Measurements from ENCODE around the gene CCDC3. TPM values are rescaled to one million over a fixed set of nuclear protein-coding genes. Genes with fewer than 3 reads are reported as not detected.
"Not testable (repeated sequence)": the region's sequence is repeated elsewhere in the genome, so short reads cannot be mapped to it uniquely, and the experiment has no call there.

The CCDC3 gene
- total RNA-seq: 0.21 TPM

DNA sequence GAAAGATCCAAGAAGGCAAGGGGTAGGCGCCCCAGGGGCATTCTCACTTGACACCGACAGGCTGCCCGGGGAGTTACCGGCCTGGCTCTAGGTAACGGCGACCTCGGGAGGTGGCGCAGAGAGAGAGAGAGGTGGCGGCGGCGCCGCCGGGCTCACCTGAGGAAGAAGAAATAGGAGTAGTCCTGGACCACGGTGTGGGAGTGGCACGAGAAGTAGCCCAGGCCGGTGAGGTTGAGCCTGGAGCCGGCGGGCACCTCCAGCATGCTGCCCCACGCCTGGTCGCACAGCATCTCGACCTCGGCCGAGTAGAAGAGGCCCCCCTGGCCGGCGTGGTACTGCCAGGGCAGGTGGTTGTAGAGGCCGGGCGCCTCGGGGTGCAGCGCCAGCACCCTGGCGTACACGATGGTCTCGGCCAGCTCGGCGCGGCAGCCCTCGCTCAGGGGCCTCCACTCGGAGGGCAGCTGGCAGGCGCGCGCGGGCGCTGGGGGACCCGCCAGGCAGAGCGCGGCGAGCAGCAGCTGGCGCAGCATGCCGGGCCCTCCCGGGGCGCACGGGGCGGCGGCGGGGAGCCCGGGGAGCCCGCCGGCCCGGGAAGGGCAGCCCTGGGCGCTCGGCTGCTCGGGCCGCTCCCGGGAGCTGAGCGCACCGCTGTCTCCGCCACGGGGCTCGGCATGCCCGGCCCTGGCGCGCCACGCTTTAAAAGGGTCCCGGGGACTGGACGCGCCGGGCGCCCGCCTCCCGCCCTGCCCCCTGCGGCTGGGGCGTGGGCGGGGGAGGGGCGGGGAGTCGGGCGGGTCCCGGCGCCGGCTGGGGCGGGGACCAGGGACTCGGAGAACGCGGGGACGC is at the start of gene CCDC3:
Gene CCDC3, minus strand, starts transcription at position 673 of the 846 bp plus-strand sequence. Its CDS starts 143 bp downstream, at position 530.
- no peaks in the 10 kb centered on the region for H3K9me3 ChIP-seq (ENCODE audit: low read depth, low read length)
- H3K4me3 ChIP-seq (ENCODE audit: low read length): no peak within 1 kb of the TSS
- no peaks in the 10 kb centered on the region for H3K4me1 ChIP-seq (ENCODE audit: insufficient read depth, low read length)
- peaks cover 34% of the 10 kb centered on the region for H3K27me3 ChIP-seq (ENCODE audit: insufficient read depth, low read length)

DNA sequence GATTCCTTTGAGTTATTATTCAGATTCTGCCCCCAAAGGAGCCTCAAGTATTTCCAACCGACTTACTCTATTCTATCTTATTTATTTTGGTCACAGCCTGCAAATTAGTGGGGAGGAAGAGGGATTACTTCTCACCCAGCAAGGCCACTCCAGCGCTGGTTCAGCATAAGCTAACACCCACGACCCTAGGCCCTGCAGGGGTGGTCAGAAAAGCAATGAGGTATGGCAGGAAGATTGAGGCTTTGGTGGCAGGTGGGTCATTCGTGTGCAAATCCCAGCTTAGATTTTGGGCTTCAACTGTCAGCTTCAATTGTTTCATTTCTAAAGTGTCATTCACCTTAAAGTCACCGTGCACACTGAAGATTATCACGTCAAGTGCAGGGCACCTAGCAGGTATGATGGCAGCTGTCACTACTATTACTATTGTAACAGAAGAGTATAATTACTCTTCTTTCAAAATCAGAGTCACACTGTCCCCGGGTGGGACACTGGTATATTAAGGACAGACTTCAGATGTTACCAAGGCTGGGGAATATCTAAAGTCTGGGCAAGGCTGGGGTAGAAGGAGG is 49.7 kb upstream of the CCDC3 start:
- H3K4me3 ChIP-seq (ENCODE audit: low read length): no peak overlapping the region
- no peaks in the 10 kb centered on the region for H3K9me3 ChIP-seq (ENCODE audit: low read depth, low read length)
- H3K4me1 ChIP-seq (ENCODE audit: insufficient read depth, low read length): no peaks in the 10 kb centered on the region
- no peaks in the 10 kb centered on the region for H3K27me3 ChIP-seq (ENCODE audit: insufficient read depth, low read length)

DNA sequence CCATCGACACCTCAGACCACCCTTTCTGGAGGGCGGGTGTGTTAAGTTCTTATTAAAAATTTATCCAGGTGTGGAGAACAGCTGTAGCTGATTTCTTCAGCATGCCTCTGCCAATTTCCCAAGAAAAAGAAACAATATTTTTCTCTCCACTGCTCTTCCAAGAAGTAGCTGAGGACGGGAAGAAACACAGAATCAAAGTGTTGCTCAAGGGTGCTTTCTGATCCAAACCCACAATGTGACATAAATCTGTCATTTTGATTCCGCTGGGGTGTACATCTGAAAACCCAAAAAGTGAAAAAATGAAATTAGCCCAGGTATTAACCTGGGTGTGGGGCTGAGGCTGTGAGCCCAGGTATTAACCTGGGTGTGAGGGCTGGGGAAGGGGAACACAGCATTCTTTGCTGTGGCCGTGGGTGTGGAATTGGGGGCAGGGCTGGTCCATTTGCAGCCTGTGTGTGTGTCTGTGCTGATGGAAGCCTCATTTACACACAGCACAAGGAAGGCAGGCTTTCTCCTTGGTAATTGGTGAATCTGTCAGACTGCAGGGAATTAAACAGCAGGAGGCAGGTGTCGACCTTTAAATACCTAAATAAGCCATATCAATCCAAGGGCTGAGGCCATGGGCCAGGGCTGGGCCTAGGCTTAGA is 48.4 kb upstream of the CCDC3 start:
- H3K27me3 ChIP-seq (ENCODE audit: insufficient read depth, low read length): no peaks in the 10 kb centered on the region
- no peak overlapping the region for H3K4me3 ChIP-seq (ENCODE audit: low read length)
- H3K9me3 ChIP-seq (ENCODE audit: low read depth, low read length): no peaks in the 10 kb centered on the region
- H3K4me1 ChIP-seq (ENCODE audit: insufficient read depth, low read length): no peaks in the 10 kb centered on the region

DNA sequence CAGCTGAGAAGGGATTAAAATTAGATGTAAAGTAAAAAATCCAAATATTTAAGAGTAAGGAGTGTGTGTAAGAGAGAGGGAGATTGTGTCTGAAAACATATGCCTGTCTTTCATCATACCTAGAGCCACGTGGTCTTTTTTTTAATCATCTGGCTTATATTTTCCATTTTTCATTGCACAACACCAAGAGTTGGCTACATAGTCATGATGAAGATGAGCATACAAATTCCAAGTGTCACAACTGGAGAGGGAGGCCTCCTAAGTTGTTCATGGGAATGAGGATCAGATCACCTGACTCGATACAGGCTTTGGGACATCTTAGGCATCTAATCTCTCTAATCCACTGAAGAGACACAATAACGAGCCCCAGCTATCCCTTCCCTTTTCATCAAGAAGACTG is 47.2 kb upstream of the CCDC3 start:
- Histone ChIP-seq H3K4me1 (ENCODE audit: insufficient read depth, low read length) (no peaks in the 10 kb centered on the region), H3K9me3 (ENCODE audit: low read depth, low read length) (no peaks in the 10 kb centered on the region), H3K4me3 (ENCODE audit: low read length) (no peak overlapping the region), H3K27me3 (ENCODE audit: insufficient read depth, low read length) (no peaks in the 10 kb centered on the region)

DNA sequence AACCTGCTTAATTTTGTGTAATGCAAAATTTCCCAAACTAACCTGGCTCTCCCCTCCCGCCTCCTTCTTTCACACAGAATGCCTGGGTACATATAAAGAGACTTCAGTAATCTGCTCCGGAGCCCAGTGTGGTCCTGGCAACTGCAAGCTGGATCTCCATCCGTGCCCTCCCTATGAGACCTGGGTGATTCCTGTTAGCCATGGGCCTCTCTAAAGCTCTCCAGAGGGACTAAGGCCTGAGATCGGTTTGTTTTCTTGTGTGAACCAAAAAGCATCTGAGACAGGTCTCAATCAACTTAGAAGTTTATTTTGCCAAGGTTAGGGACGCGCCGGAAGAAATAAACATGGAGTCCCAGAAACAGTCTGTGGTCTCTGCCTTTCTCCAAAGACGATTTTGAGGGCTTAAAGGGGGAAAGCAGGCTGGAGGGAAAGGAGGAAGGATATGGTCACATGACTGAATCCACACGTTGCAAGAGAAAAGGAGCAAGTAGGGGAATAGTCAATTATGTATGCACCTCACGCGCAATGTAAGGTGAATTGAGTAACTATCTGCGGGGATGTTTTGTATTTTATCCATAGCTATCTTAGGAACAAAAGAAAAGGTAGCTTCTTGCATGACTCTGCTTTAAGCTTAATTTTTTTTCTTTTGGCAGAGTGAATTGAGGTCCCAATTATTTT is 46.2 kb upstream of the CCDC3 start:
- Histone ChIP-seq H3K4me3 (ENCODE audit: low read length) (no peak overlapping the region), H3K27me3 (ENCODE audit: insufficient read depth, low read length) (no peaks in the 10 kb centered on the region), H3K9me3 (ENCODE audit: low read depth, low read length) (no peaks in the 10 kb centered on the region)

DNA sequence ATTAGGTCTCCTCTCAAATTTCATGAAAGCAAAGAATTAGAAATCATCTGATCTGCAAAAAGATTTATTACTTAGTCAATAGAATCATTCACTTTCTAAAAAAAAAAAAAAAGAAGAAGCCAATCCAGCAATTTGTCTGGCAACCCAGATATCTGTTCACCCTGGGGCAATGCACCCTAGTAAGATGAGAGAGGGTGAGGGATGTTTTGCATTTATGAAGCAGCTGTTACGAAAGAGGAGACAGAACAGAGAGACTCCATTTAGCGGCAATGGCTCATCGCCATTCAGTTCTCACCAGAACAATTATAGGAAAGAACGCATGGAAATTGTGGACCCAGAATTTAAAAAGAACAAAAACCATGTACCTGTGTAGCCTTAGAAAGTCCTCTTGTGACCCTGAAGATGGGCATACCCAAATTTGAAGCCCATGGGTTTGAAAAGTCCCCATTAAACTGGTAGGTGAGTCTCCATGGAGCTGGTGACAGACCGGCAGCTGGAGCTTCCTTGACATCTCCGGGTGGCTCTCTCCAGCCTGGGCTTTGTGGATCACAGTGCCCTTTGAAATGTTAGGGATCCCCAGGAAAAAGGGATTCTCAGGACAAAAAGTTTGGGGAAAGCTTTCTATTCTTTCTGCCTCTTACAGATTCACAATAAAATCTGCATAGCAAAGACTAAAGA is 45.5 kb upstream of the CCDC3 start:
- Histone ChIP-seq H3K27me3 (ENCODE audit: insufficient read depth, low read length) (no peaks in the 10 kb centered on the region), H3K9me3 (ENCODE audit: low read depth, low read length) (no peaks in the 10 kb centered on the region), H3K4me3 (ENCODE audit: low read length) (no peak overlapping the region), H3K4me1 (ENCODE audit: insufficient read depth, low read length) (no peaks in the 10 kb centered on the region)

More for the DNA sequence above, 46.2 kb upstream of the CCDC3 start:
- H3K4me1 ChIP-seq (ENCODE audit: insufficient read depth, low read length): no peaks in the 10 kb centered on the region

DNA sequence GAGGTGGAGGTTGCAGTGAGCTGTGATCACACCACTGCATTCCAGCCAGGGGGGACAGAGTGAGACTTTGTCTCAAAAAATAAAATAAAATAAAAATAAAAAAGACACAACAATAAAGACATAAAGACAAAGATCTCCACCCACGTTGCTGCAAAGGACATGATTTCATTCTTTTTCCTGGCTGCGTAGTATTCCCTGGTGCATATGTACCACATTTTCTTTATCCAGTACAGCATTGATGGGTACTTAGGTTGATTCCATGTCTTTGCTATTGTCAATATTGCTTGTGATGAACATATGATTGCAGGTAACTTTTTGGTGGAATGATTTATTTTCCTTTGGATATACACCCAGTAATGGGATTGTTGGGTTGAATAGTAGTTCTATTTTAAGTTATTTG is 42.0 kb upstream of the CCDC3 start:
- H3K4me3 ChIP-seq (ENCODE audit: low read length): no peak overlapping the region
- no peaks in the 10 kb centered on the region for H3K9me3 ChIP-seq (ENCODE audit: low read depth, low read length)
- no peaks in the 10 kb centered on the region for H3K27me3 ChIP-seq (ENCODE audit: insufficient read depth, low read length)
- H3K4me1 ChIP-seq (ENCODE audit: insufficient read depth, low read length): no peaks in the 10 kb centered on the region

DNA sequence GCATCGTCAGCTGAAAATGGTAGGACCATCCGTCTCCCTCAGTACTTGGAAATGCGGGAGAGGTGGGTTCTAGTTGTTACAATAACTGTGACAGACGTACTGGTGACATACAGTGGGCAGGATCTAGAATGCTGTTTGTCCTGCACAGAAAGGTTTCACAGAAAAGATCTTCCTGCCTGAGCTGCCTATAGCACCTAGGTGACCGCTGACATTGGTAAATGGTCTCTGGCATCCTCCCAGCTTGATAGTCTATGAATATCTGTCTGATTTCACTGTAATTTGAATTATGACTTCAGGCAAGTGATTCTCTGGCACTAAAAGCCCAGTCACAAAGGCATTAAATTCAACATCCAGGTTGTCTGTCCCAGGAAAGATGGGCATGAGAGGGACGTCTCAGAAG is 38.2 kb upstream of the CCDC3 start:
- Histone ChIP-seq H3K4me3 (ENCODE audit: low read length) (no peak overlapping the region), H3K9me3 (ENCODE audit: low read depth, low read length) (no peaks in the 10 kb centered on the region), H3K4me1 (ENCODE audit: insufficient read depth, low read length) (no peaks in the 10 kb centered on the region), H3K27me3 (ENCODE audit: insufficient read depth, low read length) (no peaks in the 10 kb centered on the region)

DNA sequence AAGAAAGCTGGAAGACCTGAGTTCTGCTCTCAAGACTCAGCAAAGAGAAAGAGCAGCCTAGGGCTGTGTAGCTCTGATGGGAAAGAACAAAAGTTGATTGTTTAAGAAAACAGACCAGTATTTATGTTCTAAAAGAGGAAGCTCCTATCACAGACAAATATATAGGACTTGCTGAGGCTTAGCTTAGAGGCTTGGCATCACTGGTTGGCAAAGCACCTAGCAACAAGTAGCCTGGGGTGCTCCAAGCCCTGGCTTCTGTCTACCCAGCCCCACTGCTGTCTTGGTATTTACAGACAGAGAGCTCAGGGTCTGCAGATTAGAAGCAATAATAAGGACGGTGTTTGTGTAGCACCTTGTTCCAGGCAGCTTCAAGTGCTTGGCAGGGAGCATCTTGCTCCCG is 36.9 kb upstream of the CCDC3 start:
- H3K27me3 ChIP-seq (ENCODE audit: insufficient read depth, low read length): no peaks in the 10 kb centered on the region
- H3K4me3 ChIP-seq (ENCODE audit: low read length): no peak overlapping the region
- H3K4me1 ChIP-seq (ENCODE audit: insufficient read depth, low read length): no peaks in the 10 kb centered on the region
- H3K9me3 ChIP-seq (ENCODE audit: low read depth, low read length): no peaks in the 10 kb centered on the region

DNA sequence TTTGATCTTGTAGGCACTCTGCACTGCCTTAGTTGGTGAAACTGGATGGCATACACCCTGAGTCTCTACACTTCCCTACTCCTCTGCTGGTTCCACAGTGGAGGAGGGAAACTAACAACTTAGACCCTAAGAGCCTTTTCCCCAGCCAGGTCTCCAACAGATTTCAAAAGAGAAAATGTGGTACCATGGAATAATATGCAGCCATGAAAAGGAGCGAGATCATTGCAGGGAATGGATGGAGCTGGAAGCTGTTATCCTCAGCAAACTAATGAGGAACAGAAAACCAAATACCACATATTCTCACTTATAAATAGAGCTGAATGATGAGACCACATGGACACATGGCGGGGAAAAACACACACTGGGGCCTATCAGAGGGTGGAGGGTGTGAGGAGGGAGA is 36.3 kb upstream of the CCDC3 start:
- Histone ChIP-seq H3K4me3 (ENCODE audit: low read length) (no peak overlapping the region), H3K9me3 (ENCODE audit: low read depth, low read length) (no peaks in the 10 kb centered on the region), H3K27me3 (ENCODE audit: insufficient read depth, low read length) (no peaks in the 10 kb centered on the region), H3K4me1 (ENCODE audit: insufficient read depth, low read length) (no peaks in the 10 kb centered on the region)

DNA sequence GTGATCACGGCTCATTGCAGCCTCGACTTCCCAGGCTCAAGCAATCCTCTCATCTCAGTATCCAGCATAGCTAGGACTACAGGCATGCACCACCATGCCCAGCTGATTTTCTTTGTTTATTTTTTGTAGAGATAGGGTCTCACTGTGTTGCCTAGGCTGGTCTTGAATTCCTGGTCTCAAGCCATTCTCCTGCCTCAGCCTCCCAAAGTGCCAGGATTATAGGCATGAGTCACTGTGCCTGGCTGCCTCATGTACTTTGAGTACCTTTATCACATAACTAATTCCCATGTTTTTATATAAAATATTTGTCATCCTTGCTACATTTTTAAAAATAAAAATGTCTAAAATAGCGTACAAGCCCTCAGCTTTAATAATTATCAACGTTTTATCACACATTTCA is 35.3 kb upstream of the CCDC3 start:
- H3K4me1 ChIP-seq (ENCODE audit: insufficient read depth, low read length): no peaks in the 10 kb centered on the region
- no peaks in the 10 kb centered on the region for H3K27me3 ChIP-seq (ENCODE audit: insufficient read depth, low read length)

DNA sequence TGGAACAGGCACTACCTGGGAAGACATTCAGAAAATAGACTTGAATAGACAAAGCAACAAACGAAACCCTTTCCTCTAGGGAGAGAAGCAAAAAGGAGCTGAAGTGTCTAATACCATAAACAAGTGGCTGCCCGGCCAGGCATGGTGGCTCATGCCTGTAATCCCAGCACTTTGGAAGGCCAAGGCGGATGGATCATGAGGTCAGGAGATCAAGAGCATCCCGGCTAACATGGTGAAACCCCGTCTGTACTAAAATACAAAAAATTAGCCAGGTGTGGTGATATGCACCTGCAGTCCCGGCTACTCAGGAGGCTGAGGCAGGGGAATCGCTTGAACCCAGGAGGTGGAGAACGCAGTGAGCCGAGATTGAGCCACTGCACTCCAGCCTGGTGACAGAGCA is 34.2 kb upstream of the CCDC3 start:
- H3K27me3 ChIP-seq (ENCODE audit: insufficient read depth, low read length); H3K9me3 ChIP-seq (ENCODE audit: low read depth, low read length); H3K4me3 ChIP-seq (ENCODE audit: low read length); H3K4me1 ChIP-seq (ENCODE audit: insufficient read depth, low read length): not testable (repeated sequence)

More for the DNA sequence above, 35.3 kb upstream of the CCDC3 start:
- no peak overlapping the region for H3K4me3 ChIP-seq (ENCODE audit: low read length)
- no peaks in the 10 kb centered on the region for H3K9me3 ChIP-seq (ENCODE audit: low read depth, low read length)

DNA sequence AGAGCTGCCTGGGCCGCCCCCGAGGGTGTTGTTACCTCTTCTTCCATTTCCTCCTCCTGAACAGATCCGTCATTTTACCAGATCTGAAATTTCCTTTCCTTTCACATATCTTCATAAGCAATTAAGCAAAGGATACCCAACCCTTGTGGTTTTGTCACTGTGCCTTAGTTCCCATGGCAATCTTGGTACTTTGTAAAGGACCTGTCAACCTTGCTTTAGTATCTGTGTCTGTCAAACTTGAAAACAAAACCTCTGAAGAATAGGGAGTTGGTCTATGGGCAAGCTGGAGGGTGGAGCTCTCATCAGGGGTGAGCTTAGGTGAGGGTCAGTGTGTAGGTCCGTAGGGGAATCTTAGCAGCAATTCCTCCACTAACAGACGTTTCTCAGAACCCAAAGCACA is 25.4 kb upstream of the CCDC3 start:
- Histone ChIP-seq H3K27me3 (ENCODE audit: insufficient read depth, low read length) (no peaks in the 10 kb centered on the region), H3K4me1 (ENCODE audit: insufficient read depth, low read length) (no peaks in the 10 kb centered on the region), H3K4me3 (ENCODE audit: low read length) (no peak overlapping the region), H3K9me3 (ENCODE audit: low read depth, low read length) (peaks cover 19% of the 10 kb centered on the region)

DNA sequence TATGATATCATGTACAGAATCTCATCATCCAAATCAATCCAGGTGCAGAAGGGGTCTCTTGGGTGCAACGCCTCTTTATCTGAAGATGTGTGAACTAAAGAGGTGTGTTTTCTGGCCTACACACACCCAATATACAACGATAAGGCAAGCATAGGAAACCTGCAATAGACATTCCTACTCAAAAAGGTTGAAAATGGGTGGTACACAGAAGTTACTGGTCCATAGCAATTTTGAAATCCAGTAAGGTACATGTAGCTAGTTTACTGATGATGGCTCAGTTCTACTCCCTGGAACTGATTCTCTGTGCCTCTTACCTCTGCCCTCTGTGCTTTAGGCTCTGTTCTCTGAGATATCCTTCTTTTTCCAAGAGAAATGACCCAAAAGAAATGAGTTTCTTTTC is 22.2 kb upstream of the CCDC3 start:
- Histone ChIP-seq H3K9me3 (ENCODE audit: low read depth, low read length) (peaks cover 19% of the 10 kb centered on the region), H3K4me3 (ENCODE audit: low read length) (no peak overlapping the region), H3K4me1 (ENCODE audit: insufficient read depth, low read length) (no peaks in the 10 kb centered on the region), H3K27me3 (ENCODE audit: insufficient read depth, low read length) (peaks cover 2% of the 10 kb centered on the region)

DNA sequence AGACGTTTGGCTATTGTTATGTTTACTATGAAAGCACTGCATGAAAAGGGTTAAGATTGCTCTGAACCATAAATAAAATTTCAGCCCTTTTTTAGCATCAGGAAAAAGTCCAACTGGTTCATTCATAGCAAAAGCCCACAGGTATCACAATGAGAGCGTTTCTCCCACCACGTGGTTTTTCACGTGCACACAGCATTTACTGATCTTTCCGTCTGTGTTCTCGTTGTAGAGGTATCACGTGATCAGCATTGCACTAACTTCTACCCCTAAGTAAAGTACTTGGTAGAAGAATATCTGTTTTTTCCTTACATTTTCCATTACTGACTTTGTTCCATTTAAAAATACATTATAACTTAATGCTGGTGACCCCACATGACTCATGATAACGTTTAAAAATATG is 17.8 kb upstream of the CCDC3 start:
- no peaks in the 10 kb centered on the region for H3K4me1 ChIP-seq (ENCODE audit: insufficient read depth, low read length)
- peaks cover 13% of the 10 kb centered on the region for H3K9me3 ChIP-seq (ENCODE audit: low read depth, low read length)
- H3K27me3 ChIP-seq (ENCODE audit: insufficient read depth, low read length): peaks cover 2% of the 10 kb centered on the region
- no peak overlapping the region for H3K4me3 ChIP-seq (ENCODE audit: low read length)

All from mononuclear cell (primary cell).